Natural killer cell (primary cell): ENCODE measurements around the gene STK33. TPM values are rescaled to one million over a fixed set of nuclear protein-coding genes. Genes with fewer than 3 reads are reported as not detected.

Source experiments
- ATAC-seq, 3 donors: fragments of 150-1000 bp in 2 of 3; fragments of 200-7000 bp in 1 of 3; cut with Tn5 transposase; 1 replicate in 1 of 3; 2 replicates in 2 of 3; pipeline ENCODE4 v1.10.0; 2021; ENCODE audit warnings: mild to moderate bottlenecking in 2 of 3, moderate library complexity in 2 of 3
- DNase-seq, 2 donors: peaks; one replicate each; pipeline versions ENCODE4 v3.0.0 to v3.0.0-alpha.2; 2013 to 2021; ENCODE audit warnings: mixed read lengths in 1 of 2
- H3K27ac ChIP-seq: one replicate; pipeline ENCODE4 v1.5.1; 2013; ENCODE audit warnings: mild to moderate bottlenecking, low read length
- H3K27me3 ChIP-seq: one replicate; pipeline ENCODE4 v1.6.1; 2013; ENCODE audit warnings: low read length; ENCODE audit not compliant: control insufficient read depth, insufficient read depth
- H3K36me3 ChIP-seq: one replicate; pipeline ENCODE4 v1.6.1; 2013; ENCODE audit warnings: low read length; ENCODE audit not compliant: control insufficient read depth, insufficient read depth
- H3K4me1 ChIP-seq: one replicate; pipeline ENCODE4 v1.6.1; 2013; ENCODE audit warnings: low read length; ENCODE audit not compliant: control insufficient read depth, insufficient read depth
- H3K4me3 ChIP-seq: one replicate; pipeline ENCODE4 v1.5.1; 2013; ENCODE audit warnings: low read length
- H3K9me3 ChIP-seq: one replicate; pipeline ENCODE4 v1.6.1; 2013; ENCODE audit warnings: low read length; ENCODE audit not compliant: control insufficient read depth, insufficient read depth
- H3K27ac Mint-ChIP-seq, 2 donors: one replicate each; pipeline ENCODE4 v1.8.0; 2022; ENCODE audit warnings: mild to moderate bottlenecking in 2 of 2, mixed read lengths in 2 of 2, moderate library complexity in 1 of 2
- H3K27me3 Mint-ChIP-seq, 2 donors: one replicate each; pipeline ENCODE4 v1.8.0; 2022; ENCODE audit warnings: low read depth in 2 of 2, mixed read lengths in 2 of 2
- H3K36me3 Mint-ChIP-seq: one replicate; pipeline ENCODE4 v1.8.0; 2022; ENCODE audit warnings: mixed read lengths
- H3K4me1 Mint-ChIP-seq, 2 donors: one replicate each; pipeline ENCODE4 v1.8.0; 2022; ENCODE audit warnings: mixed read lengths in 2 of 2
- H3K4me3 Mint-ChIP-seq: one replicate; pipeline ENCODE4 v1.8.0; 2022; ENCODE audit warnings: mild to moderate bottlenecking, moderate library complexity, mixed read lengths
- H3K9me3 Mint-ChIP-seq, 2 donors: one replicate each; pipeline ENCODE4 v1.8.0; 2022; ENCODE audit warnings: mixed read lengths in 2 of 2
- CTCF ChIP-seq: fragments of 200-600 bp; IDR thresholded peaks from one replicate; pipeline ENCODE4 v1.8.0; 2022; ENCODE audit warnings: antibody characterized with exemption
- WGBS: methylation state at CpG from one replicate; pipeline ENCODE4 v1.1.7; 2013; ENCODE audit warnings: missing lambda C conversion rate; ENCODE audit not compliant: insufficient coverage; 5-methylcytosine and 5-hydroxymethylcytosine counted together
- intact Hi-C: fragments of 100-400 bp; cut with micrococcal nuclease; formaldehyde crosslinking; loops from one replicate; pipeline ENCODE4 v1.14.2; 2022
- total RNA-seq, 4 donors: library from RNA; stranded (reverse); fragments of 120-200 nt in 1 of 4; gene quantifications; one replicate each; pipeline versions ENCODE4 v1.2.3 to v1.2.4, GENCODE V29; 2013 to 2022

Gene STK33
- total RNA-seq, 3 donors from 2014 or later (not counting 1 experiment from before 2014, with no cell fraction given) = 0.24 TPM; not detected in 2

GRCh38 chr11:8617063-8617462 is 23.0 kb upstream of the STK33 start:
- Mint-ChIP-seq H3K27me3 (no peaks in the 10 kb centered on the region), H3K4me3 (no peak overlapping the region), H3K27ac (no peak overlapping the region), H3K4me1 (no peaks in the 10 kb centered on the region), H3K9me3 (no peaks in the 10 kb centered on the region), H3K36me3 (no peaks in the 10 kb centered on the region)
- TF ChIP-seq CTCF = no peak
- ATAC-seq = no peak
- Histone ChIP-seq H3K27me3 (no peaks in the 10 kb centered on the region), H3K4me1 (no peaks in the 10 kb centered on the region), H3K9me3 (no peaks in the 10 kb centered on the region), H3K36me3 (peaks cover 34% of the 10 kb centered on the region), H3K27ac (no peak overlapping the region), H3K4me3 (no peak overlapping the region)
- intact Hi-C loops = no loop called here
- DNase-seq = no peak
- 96% methylated on average over 2 of the region's 2 CpGs for WGBS

GRCh38 chr11:8615291-8616032 is 21.4 kb upstream of the STK33 start:
- Histone ChIP-seq H3K4me1 (no peaks in the 10 kb centered on the region), H3K36me3 (peaks cover 21% of the 10 kb centered on the region), H3K27me3 (no peaks in the 10 kb centered on the region), H3K27ac (no peak overlapping the region), H3K4me3 (no peak overlapping the region), H3K9me3 (no peaks in the 10 kb centered on the region)
- no peak overlapping the region for H3K27ac Mint-ChIP-seq
- 96% methylated on average over 4 of the region's 4 CpGs for WGBS
- no peak for TF ChIP-seq CTCF
- ATAC-seq = no peak
- no peaks in the 10 kb centered on the region for H3K27me3 Mint-ChIP-seq
- no peak for DNase-seq
- no peaks in the 10 kb centered on the region for H3K4me1 Mint-ChIP-seq
- no peaks in the 10 kb centered on the region for H3K36me3 Mint-ChIP-seq
- intact Hi-C loops = no loop called here
- no peaks in the 10 kb centered on the region for H3K9me3 Mint-ChIP-seq
- H3K4me3 Mint-ChIP-seq = no peak overlapping the region

DNA sequence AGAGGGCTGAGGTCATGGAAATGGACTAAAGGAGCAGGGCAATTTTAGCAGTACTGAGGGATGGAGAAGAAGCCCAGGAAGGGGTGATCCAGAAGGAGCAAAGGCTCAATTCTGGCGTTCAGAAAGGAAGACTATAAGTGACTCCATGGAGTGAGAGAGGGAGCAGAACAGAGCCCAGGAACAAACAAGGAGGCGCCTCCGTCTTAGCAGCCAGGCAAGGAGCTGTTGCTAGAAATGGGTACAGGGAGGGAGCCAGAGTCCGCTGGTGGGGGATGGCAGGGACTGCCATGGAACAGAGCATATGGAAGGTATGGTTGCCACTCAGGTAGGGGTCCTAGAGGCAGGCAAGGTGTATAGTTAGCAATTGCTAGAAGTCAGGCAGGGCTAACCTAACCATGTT is 20.5 kb upstream of the STK33 start:
- H3K4me3 Mint-ChIP-seq = no peak overlapping the region
- intact Hi-C loops = no loop called here
- no peaks in the 10 kb centered on the region for H3K36me3 Mint-ChIP-seq
- H3K27me3 Mint-ChIP-seq = no peaks in the 10 kb centered on the region
- no peaks in the 10 kb centered on the region for H3K9me3 Mint-ChIP-seq
- H3K27me3 ChIP-seq = no peaks in the 10 kb centered on the region
- no peak overlapping the region for H3K27ac ChIP-seq
- no peaks in the 10 kb centered on the region for H3K4me1 Mint-ChIP-seq
- peaks cover 18% of the 10 kb centered on the region for H3K36me3 ChIP-seq
- no peak for DNase-seq
- H3K4me3 ChIP-seq = no peak overlapping the region
- ATAC-seq = no peak
- 96% methylated on average over 4 of the region's 4 CpGs for WGBS
- H3K4me1 ChIP-seq = no peaks in the 10 kb centered on the region
- no peak for TF ChIP-seq CTCF
- H3K9me3 ChIP-seq = no peaks in the 10 kb centered on the region
- no peak overlapping the region for H3K27ac Mint-ChIP-seq

DNA sequence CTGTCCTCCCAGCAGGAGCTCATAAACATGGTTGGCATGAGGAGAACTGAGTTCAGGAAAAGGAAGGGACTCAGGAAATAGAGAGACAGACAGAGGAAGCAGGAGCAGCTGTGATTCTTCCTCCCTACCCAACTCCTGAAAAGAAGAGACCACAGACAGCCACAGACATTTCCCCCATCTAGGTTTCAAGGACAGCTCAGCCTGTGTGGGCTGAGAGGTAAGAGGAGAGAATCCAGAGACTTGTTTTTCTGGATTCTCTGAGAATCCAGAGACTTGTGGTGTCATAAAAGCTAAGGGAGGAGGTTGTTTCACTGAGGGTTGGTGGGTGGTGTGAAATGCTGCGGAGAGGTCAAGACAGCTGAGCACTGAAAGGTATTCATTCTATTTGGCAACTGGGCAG is 19.0 kb upstream of the STK33 start:
- Histone ChIP-seq H3K9me3 (no peaks in the 10 kb centered on the region), H3K4me3 (no peak overlapping the region), H3K4me1 (no peaks in the 10 kb centered on the region), H3K36me3 (peaks cover 11% of the 10 kb centered on the region), H3K27ac (no peak overlapping the region), H3K27me3 (no peaks in the 10 kb centered on the region)
- H3K36me3 Mint-ChIP-seq = no peaks in the 10 kb centered on the region
- no peak for DNase-seq
- H3K9me3 Mint-ChIP-seq = no peaks in the 10 kb centered on the region
- no peak overlapping the region for H3K27ac Mint-ChIP-seq
- 91% methylated on average over 1 of the region's 1 CpG for WGBS
- no peak for ATAC-seq
- no peak for TF ChIP-seq CTCF
- no peaks in the 10 kb centered on the region for H3K4me1 Mint-ChIP-seq
- intact Hi-C loops = no loop called here
- no peak overlapping the region for H3K4me3 Mint-ChIP-seq
- H3K27me3 Mint-ChIP-seq = no peaks in the 10 kb centered on the region
